MM.1S (cell line): ENCODE measurements around the gene FSD1.

ENCODE experiments used
- DNase-seq: peaks from one replicate; pipeline ENCODE4 v3.0.0-alpha.2; 2015
- H2AFZ ChIP-seq: fragments of 300-600 bp; sonication (generic); 2 replicates; pipeline ENCODE4 v1.6.0; 2016; ENCODE audit warnings: antibody characterized with exemption, low read length
- H3F3A ChIP-seq: fragments of 300-600 bp; sonication (generic); 2 replicates; pipeline ENCODE4 v1.6.1; 2016; ENCODE audit warnings: mild to moderate bottlenecking, antibody characterized with exemption, low read length, moderate library complexity, mixed read lengths; ENCODE audit not compliant: insufficient read depth
- H3K27ac ChIP-seq: fragments of 300-600 bp; sonication (generic); 2 replicates; pipeline ENCODE4 v1.5.1; 2016; ENCODE audit warnings: mild to moderate bottlenecking, low read length
- H3K27me3 ChIP-seq: fragments of 300-600 bp; sonication (generic); replicated peaks from 2 replicates; pipeline ENCODE4 v1.6.0; 2016; ENCODE audit warnings: low read length; ENCODE audit not compliant: insufficient read depth
- H3K36me3 ChIP-seq: fragments of 300-600 bp; sonication (generic); replicated peaks from 2 replicates; pipeline ENCODE4 v1.6.1; 2016; ENCODE audit warnings: mild to moderate bottlenecking, low read length, mixed read lengths; ENCODE audit not compliant: insufficient read depth
- H3K4me1 ChIP-seq: fragments of 300-600 bp; sonication (generic); 2 replicates; pipeline ENCODE4 v1.6.1; 2016; ENCODE audit warnings: low read length, mixed read lengths
- H3K4me2 ChIP-seq: fragments of 300-600 bp; sonication (generic); 2 replicates; pipeline ENCODE4 v1.6.0; 2016; ENCODE audit warnings: low read depth, low read length
- H3K4me3 ChIP-seq: fragments of 300-600 bp; sonication (generic); 2 replicates; pipeline ENCODE4 v1.5.1; 2016; ENCODE audit warnings: low read length, mixed read lengths
- H3K79me2 ChIP-seq: fragments of 300-600 bp; sonication (generic); 2 replicates; pipeline ENCODE4 v1.6.1; 2016; ENCODE audit warnings: mixed run types, low read length, mixed read lengths
- H3K9ac ChIP-seq: fragments of 300-600 bp; sonication (generic); 2 replicates; pipeline ENCODE4 v1.6.1; 2016; ENCODE audit warnings: low read length, mixed read lengths
- H3K9me2 ChIP-seq: fragments of 300-600 bp; sonication (generic); replicated peaks from 2 replicates; pipeline ENCODE4 v1.6.1; 2016; ENCODE audit warnings: mild to moderate bottlenecking, low read length, mixed read lengths; ENCODE audit not compliant: insufficient read depth
- H3K9me3 ChIP-seq: fragments of 300-600 bp; sonication (generic); replicated peaks from 2 replicates; pipeline ENCODE4 v1.6.1; 2016; ENCODE audit warnings: mild to moderate bottlenecking, low read length, mixed read lengths; ENCODE audit not compliant: insufficient read depth
- H4K20me1 ChIP-seq: fragments of 300-600 bp; sonication (generic); 2 replicates; pipeline ENCODE4 v1.6.1; 2016; ENCODE audit warnings: mild to moderate bottlenecking, low read length, moderate library complexity, mixed read lengths; ENCODE audit not compliant: insufficient read depth
- CTCF ChIP-seq: fragments of 300-600 bp; sonication (generic); IDR thresholded peaks from 2 replicates; pipeline ENCODE4 v1.5.1; 2016; ENCODE audit warnings: antibody characterized with exemption, low read length, mixed read lengths
- EZH2 ChIP-seq: fragments of 300-600 bp; sonication (generic); optimal IDR thresholded peaks from 2 replicates; pipeline ENCODE3; 2017; ENCODE audit warnings: low read depth, mild to moderate bottlenecking, antibody characterized with exemption, low read length, mixed read lengths
- EZH2phosphoT487 ChIP-seq: fragments of 300-600 bp; sonication (generic); IDR thresholded peaks from 2 replicates; pipeline ENCODE4 v1.6.1; 2018; ENCODE audit warnings: antibody characterized with exemption, low read length

Gene FSD1

GRCh38 chr19:4291184-4291732 lies 13.1 kb upstream of the FSD1 start:
- Histone ChIP-seq H3K9ac (no peak overlapping the region), H3K9me2 (no peaks in the 10 kb centered on the region), H3K4me3 (no peak overlapping the region), H3K79me2 (no peaks in the 10 kb centered on the region), H3K4me2 (no peak overlapping the region), H3F3A (no peaks in the 10 kb centered on the region), H3K36me3 (no peaks in the 10 kb centered on the region), H3K27me3 (peaks cover 85% of the 10 kb centered on the region), H3K27ac (no peak overlapping the region), H2AFZ (no peak overlapping the region), H3K4me1 (no peaks in the 10 kb centered on the region), H3K9me3 (no peaks in the 10 kb centered on the region), H4K20me1 (no peaks in the 10 kb centered on the region)
- no peak for TF ChIP-seq EZH2
- TF ChIP-seq CTCF, result no peak
- TF ChIP-seq EZH2phosphoT487, result no peak
- DNase-seq, result no peak

- Histone ChIP-seq H3K79me2 (no peaks in the 10 kb centered on the region), H3K27me3 (peaks cover 78% of the 10 kb centered on the region), H3K4me3 (no peak overlapping the region), H2AFZ (no peak overlapping the region), H3K9me3 (no peaks in the 10 kb centered on the region), H3K9me2 (no peaks in the 10 kb centered on the region), H3K4me1 (no peaks in the 10 kb centered on the region), H3F3A (no peaks in the 10 kb centered on the region), H3K27ac (no peak overlapping the region), H3K4me2 (no peak overlapping the region), H3K36me3 (no peaks in the 10 kb centered on the region), H4K20me1 (no peaks in the 10 kb centered on the region), H3K9ac (no peak overlapping the region)
- DNase-seq, result no peak
- TF ChIP-seq EZH2, result no peak
- TF ChIP-seq CTCF, result no peak
- no peak for TF ChIP-seq EZH2phosphoT487
Measured at GRCh38 chr19:4292515-4292914, 11.9 kb upstream of the FSD1 start.

- H3K4me3 ChIP-seq, result no peak overlapping the region
- H3K4me2 ChIP-seq, result no peak overlapping the region
- H3K27ac ChIP-seq, result no peak overlapping the region
- peaks cover 82% of the 10 kb centered on the region for H3K27me3 ChIP-seq
- H3K9me2 ChIP-seq, result no peaks in the 10 kb centered on the region
- no peak for DNase-seq
- no peak for TF ChIP-seq CTCF
- TF ChIP-seq EZH2phosphoT487, result no peak
- TF ChIP-seq EZH2, result no peak
- no peaks in the 10 kb centered on the region for H3K4me1 ChIP-seq
- no peaks in the 10 kb centered on the region for H3F3A ChIP-seq
- H2AFZ ChIP-seq, result no peak overlapping the region
- H3K9ac ChIP-seq, result no peak overlapping the region
- no peaks in the 10 kb centered on the region for H3K9me3 ChIP-seq
- H3K79me2 ChIP-seq, result no peaks in the 10 kb centered on the region
- H3K36me3 ChIP-seq, result no peaks in the 10 kb centered on the region
- H4K20me1 ChIP-seq, result no peaks in the 10 kb centered on the region
Measured at GRCh38 chr19:4294389-4294788, 10.0 kb upstream of the FSD1 start.
